Neural cell (in vitro differentiated cells): Measurements from ENCODE around the gene AOAH.

Experiments
- SMC3 ChIP-seq: fragments of 450-650 bp; conservative IDR thresholded peaks from 2 replicates; pipeline ENCODE4 v1.6.1; 2014; ENCODE audit warnings: antibody characterized with exemption, mild to moderate bottlenecking, moderate library complexity; ENCODE audit not compliant: poor library complexity
- TF ChIP-seq, protein P1 (sequence below): fragments of 450-650 bp; IDR thresholded peaks from 2 replicates; pipeline ENCODE4 v1.5.1; 2014; ENCODE audit warnings: antibody characterized with exemption, mild to moderate bottlenecking, moderate library complexity; ENCODE audit not compliant: poor library complexity, severe bottlenecking

DNA sequence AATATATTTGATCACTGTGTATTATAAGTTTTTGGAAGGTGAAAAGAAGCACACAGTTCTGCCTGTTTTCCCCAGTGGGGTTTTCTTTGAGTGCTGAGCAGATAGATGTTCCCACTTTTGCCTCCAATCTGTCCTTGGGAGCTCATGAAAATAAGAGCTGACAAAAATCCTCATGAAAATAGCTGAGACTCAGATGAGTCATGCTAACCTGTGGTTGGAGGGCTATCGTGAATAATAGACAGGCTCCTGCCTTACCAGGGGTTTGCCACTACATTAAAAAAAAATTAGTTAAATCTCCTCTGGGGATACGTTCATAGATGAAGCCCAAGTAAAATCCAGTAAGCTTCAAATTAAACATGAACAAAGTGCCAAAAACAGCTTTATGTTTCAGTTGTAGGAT lies 10.9 kb upstream of the AOAH start:
- TF ChIP-seq, protein P1, sequence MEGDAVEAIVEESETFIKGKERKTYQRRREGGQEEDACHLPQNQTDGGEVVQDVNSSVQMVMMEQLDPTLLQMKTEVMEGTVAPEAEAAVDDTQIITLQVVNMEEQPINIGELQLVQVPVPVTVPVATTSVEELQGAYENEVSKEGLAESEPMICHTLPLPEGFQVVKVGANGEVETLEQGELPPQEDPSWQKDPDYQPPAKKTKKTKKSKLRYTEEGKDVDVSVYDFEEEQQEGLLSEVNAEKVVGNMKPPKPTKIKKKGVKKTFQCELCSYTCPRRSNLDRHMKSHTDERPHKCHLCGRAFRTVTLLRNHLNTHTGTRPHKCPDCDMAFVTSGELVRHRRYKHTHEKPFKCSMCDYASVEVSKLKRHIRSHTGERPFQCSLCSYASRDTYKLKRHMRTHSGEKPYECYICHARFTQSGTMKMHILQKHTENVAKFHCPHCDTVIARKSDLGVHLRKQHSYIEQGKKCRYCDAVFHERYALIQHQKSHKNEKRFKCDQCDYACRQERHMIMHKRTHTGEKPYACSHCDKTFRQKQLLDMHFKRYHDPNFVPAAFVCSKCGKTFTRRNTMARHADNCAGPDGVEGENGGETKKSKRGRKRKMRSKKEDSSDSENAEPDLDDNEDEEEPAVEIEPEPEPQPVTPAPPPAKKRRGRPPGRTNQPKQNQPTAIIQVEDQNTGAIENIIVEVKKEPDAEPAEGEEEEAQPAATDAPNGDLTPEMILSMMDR, result no peak
- TF ChIP-seq SMC3, result no peak
